GM12874 (cell line): ENCODE data around the gene HMGCS2.

ENCODE experiments used
- TF ChIP-seq, protein P1 (sequence below): IDR thresholded peaks from 2 replicates; pipeline ENCODE4 v1.5.1; 2011; ENCODE audit warnings: low read depth, mild to moderate bottlenecking, control low read depth, low read length, moderate library complexity; ENCODE audit not compliant: insufficient read depth

The HMGCS2 gene

DNA sequence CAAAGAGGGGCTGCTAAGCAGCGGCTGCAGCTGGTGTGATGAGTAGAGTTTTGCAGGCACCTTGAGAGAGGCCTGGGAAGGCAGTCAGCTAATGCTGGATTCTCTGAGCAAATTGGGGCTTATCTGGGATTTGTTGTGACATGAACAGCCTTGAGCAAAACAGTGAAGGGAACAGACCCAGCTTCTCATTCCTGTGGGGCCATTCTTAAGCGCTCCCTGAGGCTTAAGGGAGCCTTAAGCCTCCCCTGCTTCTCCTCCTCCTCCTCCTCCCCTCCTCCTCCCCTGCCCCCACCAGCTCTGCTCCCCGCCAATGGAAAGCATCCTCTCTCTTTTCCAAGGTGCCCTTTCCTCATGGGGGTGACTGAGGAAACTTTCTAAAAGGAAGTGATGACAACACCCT is 21.3 kb downstream of the HMGCS2 start:
- TF ChIP-seq, protein P1, sequence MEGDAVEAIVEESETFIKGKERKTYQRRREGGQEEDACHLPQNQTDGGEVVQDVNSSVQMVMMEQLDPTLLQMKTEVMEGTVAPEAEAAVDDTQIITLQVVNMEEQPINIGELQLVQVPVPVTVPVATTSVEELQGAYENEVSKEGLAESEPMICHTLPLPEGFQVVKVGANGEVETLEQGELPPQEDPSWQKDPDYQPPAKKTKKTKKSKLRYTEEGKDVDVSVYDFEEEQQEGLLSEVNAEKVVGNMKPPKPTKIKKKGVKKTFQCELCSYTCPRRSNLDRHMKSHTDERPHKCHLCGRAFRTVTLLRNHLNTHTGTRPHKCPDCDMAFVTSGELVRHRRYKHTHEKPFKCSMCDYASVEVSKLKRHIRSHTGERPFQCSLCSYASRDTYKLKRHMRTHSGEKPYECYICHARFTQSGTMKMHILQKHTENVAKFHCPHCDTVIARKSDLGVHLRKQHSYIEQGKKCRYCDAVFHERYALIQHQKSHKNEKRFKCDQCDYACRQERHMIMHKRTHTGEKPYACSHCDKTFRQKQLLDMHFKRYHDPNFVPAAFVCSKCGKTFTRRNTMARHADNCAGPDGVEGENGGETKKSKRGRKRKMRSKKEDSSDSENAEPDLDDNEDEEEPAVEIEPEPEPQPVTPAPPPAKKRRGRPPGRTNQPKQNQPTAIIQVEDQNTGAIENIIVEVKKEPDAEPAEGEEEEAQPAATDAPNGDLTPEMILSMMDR, result no peak

DNA sequence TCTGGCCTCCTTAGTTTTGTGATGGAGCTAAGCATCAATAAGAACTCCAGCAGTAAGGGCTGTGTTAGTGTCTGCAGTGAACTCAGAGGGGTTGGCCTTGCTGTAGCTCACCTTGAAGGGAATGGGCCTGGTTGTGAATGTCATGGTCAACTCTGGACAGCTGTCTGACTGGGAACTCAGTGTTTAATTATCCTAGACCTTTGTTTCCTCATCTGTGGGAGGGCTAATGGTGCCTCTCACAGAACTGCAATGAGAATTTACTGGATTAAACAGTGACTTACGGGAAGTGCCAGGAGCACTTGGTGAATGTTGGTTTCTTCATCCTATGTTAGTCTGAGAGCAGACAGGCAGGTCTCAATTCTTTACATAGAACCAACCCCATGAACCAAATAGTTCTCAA is 23.7 kb downstream of the HMGCS2 start:
- TF ChIP-seq, protein P1, result no peak

DNA sequence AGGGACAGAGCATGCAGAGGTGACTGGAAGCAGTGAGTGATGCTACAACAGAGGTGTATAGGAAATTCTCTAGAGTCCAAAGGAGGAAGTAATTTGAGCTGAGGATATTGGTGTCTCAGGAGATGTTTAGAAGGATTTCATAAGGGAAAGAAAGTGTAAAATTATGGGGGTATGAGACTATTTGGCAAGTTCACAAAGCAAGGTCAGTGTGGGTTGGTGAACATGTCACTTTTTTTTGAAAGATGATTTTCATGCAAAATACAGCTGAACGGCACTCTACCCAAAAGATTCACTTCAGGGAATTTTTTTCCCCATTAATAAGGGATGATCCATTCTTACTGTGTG is 24.1 kb downstream of the HMGCS2 start:
- TF ChIP-seq, protein P1, result no peak

DNA sequence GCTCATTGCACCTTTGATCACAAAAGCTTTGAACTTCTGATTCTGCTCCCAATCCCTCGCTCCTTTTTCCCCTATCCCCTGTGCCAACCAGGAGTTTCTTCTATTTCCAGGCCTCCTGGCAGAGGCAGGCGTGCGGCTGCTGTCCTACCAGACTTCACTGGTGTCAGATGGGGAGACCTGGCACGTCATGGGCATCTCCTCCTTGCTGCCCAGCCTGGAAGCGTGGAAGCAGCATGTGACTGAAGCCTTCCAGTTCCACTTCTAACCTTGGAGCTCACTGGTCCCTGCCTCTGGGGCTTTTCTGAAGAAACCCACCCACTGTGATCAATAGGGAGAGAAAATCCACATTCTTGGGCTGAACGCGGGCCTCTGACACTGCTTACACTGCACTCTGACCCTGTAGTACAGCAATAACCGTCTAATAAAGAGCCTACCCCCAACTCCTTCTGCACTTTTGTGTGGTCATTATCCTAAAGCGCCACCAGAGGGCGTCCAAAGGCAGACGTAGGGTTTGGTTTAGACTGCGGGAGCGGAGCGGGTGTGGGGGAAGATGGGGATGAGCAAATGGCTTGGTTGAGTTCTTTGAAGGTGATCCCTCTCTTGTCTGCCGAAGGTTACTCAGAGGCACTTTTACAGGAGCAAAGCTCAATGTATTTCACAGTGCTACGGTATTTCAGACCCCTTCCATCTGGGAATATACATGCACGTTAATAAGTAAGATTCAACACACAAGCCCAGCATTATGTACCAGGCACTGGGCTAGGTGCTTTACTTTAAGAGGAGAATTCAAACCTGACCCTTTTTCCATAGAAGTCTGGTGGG is 24.7 kb downstream of the HMGCS2 start:
- TF ChIP-seq, protein P1, result peak; percentile 79

DNA sequence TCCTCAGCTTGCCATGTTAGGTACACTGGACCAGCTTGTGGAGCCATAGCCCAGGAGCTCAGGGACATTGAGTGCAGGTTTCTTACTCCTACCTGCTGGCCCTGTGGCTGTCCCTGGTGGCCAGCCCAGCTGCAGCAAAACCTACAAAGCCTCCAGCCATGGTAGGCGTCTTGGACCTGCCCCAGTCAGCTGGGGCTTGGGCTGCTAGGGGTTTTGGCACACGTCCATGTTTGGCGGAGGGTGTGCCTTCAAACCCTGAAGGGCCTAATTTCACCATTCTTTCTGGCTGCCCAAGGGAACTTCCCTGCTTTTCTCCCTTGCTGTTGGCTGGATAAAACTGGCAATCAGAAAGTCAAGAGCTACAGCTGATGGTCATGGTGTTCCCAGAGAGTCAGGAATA is 25.4 kb downstream of the HMGCS2 start:
- TF ChIP-seq, protein P1, result no peak

DNA sequence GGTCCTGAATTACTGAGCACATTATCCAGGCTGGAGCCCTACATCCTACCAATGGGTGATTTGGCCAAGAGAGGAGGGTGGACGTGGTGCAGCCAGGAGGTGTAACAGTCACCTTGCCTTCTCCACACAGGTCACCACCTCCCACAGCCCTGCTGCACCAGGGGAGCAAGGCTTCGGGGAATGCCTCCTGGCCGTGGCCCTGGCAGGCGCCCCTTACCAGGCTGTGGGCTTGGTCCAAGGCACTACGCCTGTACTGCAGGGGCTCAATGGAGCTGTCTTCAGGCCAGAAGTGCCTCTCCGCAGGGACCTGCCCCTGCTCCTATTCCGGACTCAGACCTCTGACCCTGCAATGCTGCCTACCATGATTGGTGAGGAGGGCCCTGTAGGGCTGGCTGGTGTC is 26.0 kb downstream of the HMGCS2 start:
- TF ChIP-seq, protein P1, result no peak

DNA sequence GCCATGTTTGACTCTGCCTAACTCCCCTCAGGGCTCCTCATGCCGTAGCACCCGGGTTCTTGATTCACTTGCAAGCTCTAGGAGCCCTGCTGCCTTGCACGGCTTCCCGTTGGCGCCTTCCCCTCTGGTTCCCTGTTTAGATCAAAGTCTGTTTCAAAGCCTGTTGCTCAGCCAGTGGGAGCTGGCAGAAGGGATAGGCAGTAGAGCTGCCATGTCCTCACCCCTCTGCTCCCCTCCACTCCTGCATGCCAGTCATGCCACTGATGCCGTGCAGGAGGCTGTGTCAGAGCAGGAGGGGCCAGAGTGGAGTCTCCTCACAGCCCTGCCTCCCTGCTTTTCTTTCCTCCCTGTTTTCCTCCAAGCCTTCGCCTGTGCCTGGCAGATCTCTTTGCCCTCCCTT is 26.5 kb downstream of the HMGCS2 start:
- TF ChIP-seq, protein P1, result no peak
